GM23338 (cell line): ENCODE results near the gene PIK3C3. TPM values are rescaled to one million over a fixed set of nuclear protein-coding genes. Genes with fewer than 3 reads are reported as not detected.

Experiments used
- ATAC-seq: fragments of 200-7000 bp; cut with Tn5 transposase; 3 replicates; pipeline ENCODE4 v1.9.1; 2020
- DNase-seq: peaks from one replicate; pipeline ENCODE4 v3.0.0-alpha.2; 2015; ENCODE audit warnings: low spot score
- H2AFZ ChIP-seq: fragments of 200-600 bp; sonication (generic); 2 replicates; pipeline ENCODE4 v1.8.0; 2016; ENCODE audit warnings: antibody characterized with exemption, mild to moderate bottlenecking, moderate library complexity
- H3F3A ChIP-seq: fragments of 200-600 bp; sonication (generic); replicated peaks from 2 replicates; pipeline ENCODE4 v1.8.0; 2017; ENCODE audit warnings: antibody characterized with exemption, mixed run types, low read depth
- H3K27ac ChIP-seq: fragments of 200-600 bp; sonication (generic); 2 replicates; pipeline ENCODE4 v1.6.1; 2016; ENCODE audit warnings: low read depth
- H3K27me3 ChIP-seq: fragments of 200-600 bp; sonication (generic); 2 replicates; pipeline ENCODE4 v1.8.0; 2016; ENCODE audit warnings: mild to moderate bottlenecking, mixed run types, moderate library complexity; ENCODE audit not compliant: insufficient read depth
- H3K36me3 ChIP-seq: fragments of 200-600 bp; sonication (generic); 2 replicates; pipeline ENCODE4 v1.8.0; 2016; ENCODE audit warnings: mild to moderate bottlenecking; ENCODE audit not compliant: insufficient read depth
- H3K4me1 ChIP-seq: fragments of 200-600 bp; sonication (generic); 2 replicates; pipeline ENCODE4 v1.8.0; 2016; ENCODE audit warnings: mild to moderate bottlenecking, moderate library complexity; ENCODE audit not compliant: insufficient read depth
- H3K4me2 ChIP-seq: fragments of 200-600 bp; sonication (generic); 2 replicates; pipeline ENCODE4 v1.7.1; 2017; ENCODE audit warnings: mixed run types
- H3K4me3 ChIP-seq: fragments of 200-600 bp; sonication (generic); 2 replicates; pipeline ENCODE4 v1.6.1; 2016; ENCODE audit warnings: mixed run types
- H3K79me2 ChIP-seq: fragments of 200-600 bp; sonication (generic); replicated peaks from 2 replicates; pipeline ENCODE4 v1.8.0; 2017; ENCODE audit warnings: mild to moderate bottlenecking; ENCODE audit not compliant: insufficient read depth
- H3K9me2 ChIP-seq: fragments of 200-600 bp; sonication (generic); 2 replicates; pipeline ENCODE4 v1.8.0; 2017; ENCODE audit not compliant: insufficient read depth
- H4K20me1 ChIP-seq: fragments of 200-600 bp; sonication (generic); replicated peaks from 2 replicates; pipeline ENCODE4 v1.8.0; 2017; ENCODE audit warnings: mild to moderate bottlenecking; ENCODE audit not compliant: insufficient read depth
- H3K27ac Mint-ChIP-seq: 2 replicates; pipeline ENCODE4 v1.8.0; 2020; ENCODE audit warnings: inconsistent platforms, mild to moderate bottlenecking, moderate library complexity, mixed read lengths
- H3K27me3 Mint-ChIP-seq: 3 replicates; pipeline ENCODE4 v1.8.0; 2022; ENCODE audit warnings: low read depth, mild to moderate bottlenecking, moderate library complexity, mixed read lengths, inconsistent platforms; ENCODE audit not compliant: insufficient read depth, poor library complexity
- H3K36me3 Mint-ChIP-seq: 3 replicates; pipeline ENCODE4 v1.8.0; 2021; ENCODE audit warnings: low read depth, mild to moderate bottlenecking, inconsistent platforms, moderate library complexity, mixed read lengths
- H3K4me1 Mint-ChIP-seq: 3 replicates; pipeline ENCODE4 v1.8.0; 2020; ENCODE audit warnings: mild to moderate bottlenecking, inconsistent platforms, mixed read lengths
- H3K4me3 Mint-ChIP-seq: 3 replicates; pipeline ENCODE4 v1.8.0; 2021; ENCODE audit warnings: moderate library complexity, mild to moderate bottlenecking, inconsistent platforms, mixed read lengths
- H3K9me3 Mint-ChIP-seq: 3 replicates; pipeline ENCODE4 v1.8.0; 2020; ENCODE audit warnings: moderate library complexity, mild to moderate bottlenecking, inconsistent platforms, mixed read lengths
- CREB1 ChIP-seq: fragments of 250-450 bp; sonication (Bioruptor Pico); IDR thresholded peaks from 2 replicates; pipeline ENCODE4 v1.5.0; 2020; ENCODE audit warnings: low read depth, mild to moderate bottlenecking, moderate library complexity
- CTCF ChIP-seq, 2 experiments: fragments of 200-600 bp in 1 of 2; sonication (generic) in 1 of 2; conservative IDR thresholded peaks; 2 replicates each; pipeline versions ENCODE4 v1.5.1 to v1.6.1; 2016 to 2017; ENCODE audit warnings: antibody characterized with exemption in 2 of 2, low read depth in 2 of 2, mild to moderate bottlenecking in 2 of 2, moderate library complexity in 1 of 2
- ETS1 ChIP-seq: IDR thresholded peaks from 2 replicates; pipeline ENCODE4 v1.6.1; 2016; ENCODE audit warnings: antibody characterized with exemption
- EZH2 ChIP-seq: fragments of 200-600 bp; sonication (generic); IDR thresholded peaks from one replicate; pipeline ENCODE4 v1.8.0; 2017; ENCODE audit warnings: antibody characterized with exemption, mild to moderate bottlenecking, low read depth; ENCODE audit not compliant: unreplicated experiment
- EZH2phosphoT487 ChIP-seq: fragments of 200-600 bp; sonication (generic); IDR thresholded peaks from one replicate; pipeline ENCODE4 v1.8.1; 2018; ENCODE audit warnings: antibody characterized with exemption; ENCODE audit not compliant: unreplicated experiment
- JUNB ChIP-seq: IDR thresholded peaks from one replicate; pipeline ENCODE4 v1.6.1; 2016; ENCODE audit warnings: antibody characterized with exemption; ENCODE audit not compliant: unreplicated experiment
- NANOG ChIP-seq: IDR thresholded peaks from 2 replicates; pipeline ENCODE4 v1.6.1; 2016; ENCODE audit warnings: antibody characterized with exemption, borderline replicate concordance
- POLR2AphosphoS5 ChIP-seq: IDR thresholded peaks from 2 replicates; pipeline ENCODE4 v1.6.1; 2016; ENCODE audit warnings: antibody characterized with exemption, low read depth
- REST ChIP-seq: IDR thresholded peaks from one replicate; pipeline ENCODE4 v1.6.1; 2018; ENCODE audit warnings: antibody characterized with exemption; ENCODE audit not compliant: unreplicated experiment
- STAT1 ChIP-seq: IDR thresholded peaks from one replicate; pipeline ENCODE4 v1.6.1; 2016; ENCODE audit warnings: antibody characterized with exemption; ENCODE audit not compliant: unreplicated experiment
- ZNF114 ChIP-seq: fragments of 250-450 bp; sonication (Bioruptor Pico); IDR thresholded peaks from 2 replicates; pipeline ENCODE4 v1.5.0; 2020; ENCODE audit warnings: mild to moderate bottlenecking, moderate library complexity
- ZNF331 ChIP-seq: fragments of 250-450 bp; sonication (Bioruptor Pico); IDR thresholded peaks from 2 replicates; pipeline ENCODE4 v1.5.0; 2020; ENCODE audit warnings: low read depth, mild to moderate bottlenecking, moderate library complexity
- ZNF462 ChIP-seq: fragments of 250-450 bp; sonication (Bioruptor Pico); IDR thresholded peaks from 2 replicates; pipeline ENCODE4 v1.5.0; 2020; ENCODE audit warnings: mild to moderate bottlenecking, moderate library complexity
- polyA plus RNA-seq: library from polyadenylated mRNA; unstranded; fragments of >200 nt; fragmentation: Nextera tagmentation; extraction: Ambion mirVana; gene quantifications from 2 replicates; pipeline ENCODE4 v1.2.1, GENCODE V29; 2016
- total RNA-seq: library from RNA; depleted of rRNA; stranded (reverse); fragments of >200 nt; shearing (Covaris generic); gene quantifications from 2 replicates; pipeline ENCODE4 v1.2.3, GENCODE V29; 2014

PIK3C3 gene
- total and polyA plus RNA-seq, 2 experiments from 2014 or later, result 25.9 to 35.4 TPM

GRCh38 chr18:41977233-41977632 lies 22.2 kb downstream of the PIK3C3 start:
- DNase-seq (no peak), ATAC-seq (no peak)
- Mint-ChIP-seq H3K27ac (no peak overlapping the region), H3K36me3 (no peaks in the 10 kb centered on the region), H3K27me3 (no peaks in the 10 kb centered on the region), H3K9me3 (no peaks in the 10 kb centered on the region), H3K4me3 (no peak overlapping the region), H3K4me1 (no peaks in the 10 kb centered on the region)
- Histone ChIP-seq H4K20me1 (no peaks in the 10 kb centered on the region), H3K4me1 (no peaks in the 10 kb centered on the region), H3K4me2 (no peak overlapping the region), H3K27ac (no peak overlapping the region), H2AFZ (no peak overlapping the region), H3K79me2 (0 out of 2 replicates have a peak, but pooled peaks cover 10% of the 10 kb centered on the region), H3K9me2 (no peaks in the 10 kb centered on the region), H3K4me3 (no peak overlapping the region), H3K27me3 (no peaks in the 10 kb centered on the region), H3F3A (no peaks in the 10 kb centered on the region), H3K36me3 (no peaks in the 10 kb centered on the region; the same call in 1 of the 2 replicates)
- TF ChIP-seq JUNB, result no peak
- no peak for TF ChIP-seq ETS1
- TF ChIP-seq ZNF331 (CRISPR knock-in tag), result no peak
- no peak for TF ChIP-seq EZH2phosphoT487
- TF ChIP-seq NANOG, result no peak
- TF ChIP-seq ZNF114, result no peak
- TF ChIP-seq EZH2, result no peak
- no peak for TF ChIP-seq REST
- no peak for TF ChIP-seq CREB1
- no peak for TF ChIP-seq POLR2AphosphoS5
- TF ChIP-seq STAT1, result no peak
- TF ChIP-seq CTCF (conservative IDR thresholded peaks at IDR 0.05; ENCODE audit: low read depth in 2 of 2), result no peak
- TF ChIP-seq ZNF462 (CRISPR knock-in tag), result no peak
